Measurements from ENCODE around the gene PRAMEF10.
"Not testable (repeated sequence)": the region's sequence is repeated elsewhere in the genome, so short reads cannot be mapped to it uniquely, and the experiment has no call there.

The PRAMEF10 gene, protein sequence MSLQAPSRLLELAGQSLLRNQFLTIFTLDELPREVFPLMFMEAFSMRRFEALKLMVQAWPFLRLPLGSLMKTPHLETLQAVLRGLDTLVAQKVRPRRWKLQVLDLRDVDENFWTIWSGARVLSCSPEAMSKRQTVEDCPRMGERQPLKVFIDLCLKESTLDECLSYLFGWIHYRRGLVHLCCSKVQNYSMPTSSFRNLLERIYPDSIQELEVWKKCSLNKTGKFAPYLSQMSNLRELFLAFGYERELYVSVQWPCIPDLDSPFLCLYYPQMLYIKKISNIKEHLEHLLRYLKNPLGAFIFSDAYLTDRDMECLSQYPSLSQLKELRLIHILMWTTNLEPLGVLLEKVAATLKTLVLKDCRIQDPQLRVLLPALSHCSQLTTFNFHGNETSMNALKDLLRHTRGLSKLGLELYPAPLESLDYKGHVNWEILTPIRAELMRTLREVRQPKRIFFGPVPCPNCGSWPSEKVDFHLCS

DNA sequence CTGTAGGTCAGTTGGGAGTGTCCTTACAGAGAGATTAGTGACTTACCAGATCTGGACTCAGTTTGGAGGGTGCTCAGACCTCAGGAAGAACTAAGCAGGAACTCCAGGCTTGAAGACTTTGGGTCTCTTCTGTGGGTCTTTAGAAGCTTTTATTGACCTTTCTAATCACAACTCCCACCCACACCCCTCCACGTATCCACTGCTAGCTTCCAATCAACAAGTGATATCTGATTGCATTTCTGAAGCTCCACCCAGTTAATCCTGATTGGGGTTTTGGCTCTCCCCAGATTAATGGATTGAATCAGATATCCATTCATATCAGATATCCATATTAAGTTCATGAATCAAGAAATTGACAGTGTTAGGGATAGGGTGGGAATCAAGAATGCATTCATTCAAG lies at the start of gene PRAMEF10:
Gene PRAMEF10, minus strand, starts transcription at position 101 of the 400 bp plus-strand sequence. CDS start 2,423 bp downstream, outside the sequence.
- not testable (repeated sequence) for DNase-seq

DNA sequence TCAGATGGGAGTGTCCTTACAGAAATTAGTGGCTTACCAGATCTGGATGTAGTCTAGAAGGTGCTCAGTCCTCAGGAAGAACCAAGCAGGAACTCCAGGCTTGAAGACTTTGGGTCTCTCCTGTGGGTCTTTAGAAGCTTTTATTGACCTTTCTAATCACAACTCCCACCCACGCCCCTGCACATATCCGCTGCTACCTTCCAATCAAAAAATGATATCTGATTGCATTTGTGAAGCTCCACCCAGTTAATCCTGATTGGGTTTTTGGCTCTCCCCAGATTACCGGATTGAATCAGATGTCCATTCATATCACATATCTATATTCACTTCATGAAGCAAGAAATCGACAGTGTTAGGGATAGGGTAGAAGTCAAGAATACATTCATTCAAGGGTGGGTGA lies 49.4 kb upstream of the PRAMEF10 start, which contains the start of gene PRAMEF6:
Gene PRAMEF6, minus strand, starts transcription at position 101 of the 400 bp plus-strand sequence. CDS start 5,062 bp downstream, outside the sequence.
- not testable (repeated sequence) for DNase-seq

DNA sequence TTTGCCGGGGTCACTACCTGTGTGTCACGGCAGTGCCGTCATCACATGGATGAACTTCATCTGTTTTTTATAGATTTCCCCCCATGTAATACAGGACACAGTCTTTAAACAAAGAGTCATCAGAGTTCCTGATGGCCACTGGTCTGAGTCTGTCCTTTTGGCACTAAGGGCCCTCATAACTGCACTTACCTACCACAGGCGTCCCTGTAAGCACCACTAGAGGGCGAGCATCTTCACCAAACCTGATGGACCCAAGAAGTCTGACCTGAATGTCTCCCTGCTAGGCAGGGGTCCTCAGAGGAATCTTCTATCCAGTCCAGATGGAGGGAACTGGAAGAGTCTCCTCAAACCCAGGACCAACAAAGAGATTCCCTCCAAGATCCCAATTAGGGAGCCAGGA lies 26.3 kb upstream of the PRAMEF10 start:
- DNase-seq = not testable (repeated sequence)

DNA sequence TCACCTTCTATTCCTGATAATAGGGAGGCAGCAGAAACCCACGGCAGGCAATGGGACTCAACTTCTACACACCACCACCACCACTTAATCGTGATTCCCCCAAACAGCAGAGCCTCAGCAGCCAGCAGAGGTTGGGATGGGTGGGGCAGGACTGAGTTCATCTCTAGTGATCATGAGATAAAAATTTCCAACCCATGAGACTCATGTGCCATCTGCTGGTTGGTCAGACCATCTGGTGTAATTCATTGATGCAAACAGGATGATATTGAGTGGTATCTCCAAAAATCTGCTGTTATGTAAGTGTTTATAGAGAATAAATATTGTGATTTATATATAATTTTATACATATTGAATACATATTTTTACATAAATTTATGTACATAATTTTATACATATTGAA lies 23.7 kb upstream of the PRAMEF10 start:
- DNase-seq = not testable (repeated sequence)

DNA sequence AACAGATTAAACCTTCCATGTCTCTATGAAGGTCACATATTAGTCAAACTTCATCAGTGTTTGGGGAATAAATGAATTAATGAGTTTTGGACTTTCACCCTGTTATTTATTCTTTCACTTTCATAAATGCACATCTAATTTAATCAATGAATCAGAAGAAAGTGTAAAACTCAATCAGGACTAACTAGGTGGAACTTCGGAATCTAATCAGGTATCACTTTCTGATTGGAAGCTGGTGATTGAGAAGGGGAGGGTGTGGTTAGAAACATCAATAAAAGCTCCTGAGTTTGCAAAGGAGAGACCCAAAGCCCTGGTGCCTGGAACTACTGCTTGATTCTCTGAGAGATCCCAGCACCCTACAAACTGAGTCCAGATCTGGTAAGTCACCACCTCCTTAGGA lies 18.2 kb upstream of the PRAMEF10 start, which contains the start of gene PRAMEF7:
Gene PRAMEF7, plus strand, starts transcription at position 301 of the 400 bp plus-strand sequence. CDS start 1,083 bp downstream, outside the sequence.
- DNase-seq = not testable (repeated sequence)

DNA sequence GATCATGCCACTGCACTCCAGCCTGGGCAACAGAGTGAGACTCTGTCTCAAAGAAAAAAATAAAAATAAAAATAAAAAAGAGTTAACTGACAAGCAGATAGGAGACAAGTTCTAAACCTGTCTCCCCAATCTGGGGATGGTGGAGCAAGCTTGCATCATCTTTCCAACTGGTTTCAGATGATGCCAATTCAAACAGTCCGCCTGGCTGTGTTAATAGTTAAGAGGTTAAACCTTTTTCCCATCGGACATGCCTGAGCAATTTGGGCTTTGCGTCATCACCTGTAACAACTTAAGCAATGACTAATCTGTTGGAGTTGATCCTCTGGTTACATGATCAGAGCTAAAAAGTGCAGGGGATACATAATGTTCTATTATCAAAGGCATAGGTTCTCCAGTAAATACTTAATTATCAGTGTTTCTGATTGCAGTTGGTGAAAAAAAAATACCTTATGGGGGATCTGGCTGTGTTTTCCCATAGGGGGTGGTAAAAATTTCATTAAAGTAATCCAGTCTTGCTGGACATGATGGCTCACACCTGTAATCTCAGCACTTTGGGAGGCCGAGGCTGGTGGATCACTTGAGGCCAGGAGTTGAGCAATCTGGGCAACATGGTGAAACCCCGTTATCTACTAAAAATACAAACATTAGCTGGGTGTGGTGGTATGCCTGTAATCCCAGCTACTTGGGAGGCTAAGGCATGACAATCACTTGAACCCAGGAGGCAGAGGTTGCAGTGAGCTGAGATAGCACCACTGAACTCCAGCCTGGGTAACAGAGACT lies 5.9 kb upstream of the PRAMEF10 start:
- DNase-seq = not testable (repeated sequence)

DNA sequence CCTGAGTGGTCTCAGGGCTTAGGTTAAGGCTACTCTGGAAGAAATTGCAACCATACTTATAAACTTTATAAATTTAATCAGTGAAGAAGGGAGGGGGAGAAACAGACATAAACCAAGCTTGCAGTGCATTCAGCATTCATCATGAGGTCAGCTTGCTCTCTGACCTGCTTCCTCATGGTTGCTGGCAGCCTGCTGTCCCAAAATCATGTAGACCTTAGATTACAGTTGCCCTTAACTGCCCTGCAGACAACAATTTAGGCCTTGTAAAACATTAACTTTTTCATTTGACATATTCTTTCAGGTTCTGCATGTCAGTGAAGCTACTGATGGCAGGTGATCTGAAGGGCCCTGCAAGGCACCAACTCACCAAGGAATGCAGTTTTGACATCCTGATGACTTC lies 1.1 kb upstream of the PRAMEF10 start:
- not testable (repeated sequence) for DNase-seq

DNA sequence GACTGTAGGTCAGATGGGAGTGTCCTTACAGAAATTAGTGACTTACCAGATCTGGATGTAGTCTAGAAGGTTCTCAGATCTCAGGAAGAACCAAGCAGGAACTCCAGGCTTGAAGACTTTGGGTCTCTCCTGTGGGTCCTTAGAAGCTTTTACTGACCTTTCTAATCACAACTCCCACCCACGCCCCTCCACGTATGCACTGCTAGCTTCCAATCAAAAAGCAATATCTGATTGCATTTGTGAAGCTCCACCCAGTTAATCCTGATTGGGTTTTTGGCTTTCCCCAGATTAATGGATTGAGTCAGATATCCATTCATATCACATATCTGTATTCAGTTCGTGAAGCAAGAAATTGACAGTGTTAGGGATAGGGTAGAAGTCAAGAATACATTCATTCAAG lies 12.0 kb downstream of the PRAMEF10 start, which contains the start of gene PRAMEF4:
Gene PRAMEF4, minus strand, starts transcription at position 101 of the 400 bp plus-strand sequence. CDS start 2,807 bp downstream, outside the sequence.
- DNase-seq = not testable (repeated sequence)

DNA sequence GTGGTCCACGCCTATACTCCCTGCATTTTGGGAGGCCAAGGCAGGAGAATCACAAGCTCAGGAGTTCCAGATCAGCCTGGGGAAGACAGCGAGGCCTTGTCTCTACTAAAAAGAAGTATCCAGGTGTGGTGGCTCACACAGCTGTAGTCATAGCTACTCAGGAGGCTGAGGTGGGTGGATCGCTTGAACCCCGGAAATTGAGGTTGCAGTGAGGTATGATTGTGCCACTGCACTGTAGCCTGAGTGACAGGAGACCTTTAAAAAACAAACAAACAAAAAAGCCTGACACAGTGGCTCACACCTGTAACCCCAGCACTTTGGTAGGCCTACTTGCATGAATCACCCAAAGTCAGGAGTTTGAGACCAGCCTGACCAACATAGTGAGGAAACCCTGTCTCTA lies 19.6 kb downstream of the PRAMEF10 start:
- not testable (repeated sequence) for DNase-seq

DNA sequence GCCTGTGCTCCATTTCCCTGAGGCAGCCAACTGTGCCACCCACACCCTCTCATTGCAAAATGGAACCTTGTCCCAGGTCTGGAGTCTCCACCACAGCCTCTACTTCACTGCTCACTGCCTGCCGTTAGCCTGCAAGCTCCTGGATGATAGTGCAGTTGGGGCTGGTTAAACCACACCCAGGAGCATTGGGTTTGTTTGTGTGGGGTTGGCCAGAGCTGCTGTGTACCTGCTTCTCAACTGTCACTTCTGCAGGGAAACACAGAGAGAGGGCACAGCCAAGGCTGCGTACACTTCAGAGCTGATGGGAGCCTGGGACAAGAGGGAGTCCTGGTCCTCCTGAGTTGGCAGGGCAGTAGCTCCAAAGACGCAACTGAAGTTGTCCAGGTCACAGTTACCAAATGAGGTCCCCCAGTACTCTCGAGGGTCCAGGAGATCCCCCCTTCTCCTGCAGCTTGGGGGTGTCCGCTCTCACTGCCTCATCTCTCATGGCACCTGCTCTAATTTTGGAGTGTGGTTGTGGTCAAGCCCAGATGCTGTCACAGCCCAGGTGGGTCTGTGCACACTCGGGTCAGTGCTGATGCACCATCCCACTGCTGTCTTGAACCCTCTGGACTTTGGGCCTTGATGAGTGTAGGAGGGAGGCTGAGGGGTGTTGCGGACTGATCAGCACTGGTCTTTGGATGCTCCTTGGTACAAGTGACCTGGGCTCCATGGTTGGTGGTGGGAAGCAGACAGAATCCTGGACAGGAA lies 34.8 kb downstream of the PRAMEF10 start:
- DNase-seq = not testable (repeated sequence)

DNA sequence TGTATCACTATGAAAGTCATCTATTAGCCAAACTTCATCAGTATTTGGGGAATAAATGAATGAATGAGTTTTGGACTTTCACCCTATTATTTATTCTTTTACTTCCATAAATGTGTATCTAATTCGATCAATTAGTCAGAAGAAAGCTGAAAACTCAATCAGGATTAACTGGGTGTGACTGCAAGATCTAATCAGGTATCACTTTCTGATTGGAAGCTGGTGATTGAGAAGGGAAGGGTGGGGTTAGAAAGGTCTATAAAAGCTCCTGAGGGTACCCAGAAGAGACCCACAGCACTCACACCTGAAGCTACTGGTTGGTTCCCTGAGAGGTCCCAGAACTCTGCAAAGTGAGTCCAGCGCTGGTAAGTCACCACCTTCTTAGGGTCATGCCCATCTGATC lies 41.3 kb downstream of the PRAMEF10 start, which contains the start of gene PRAMEF2:
Gene PRAMEF2, plus strand, starts transcription at position 301 of the 400 bp plus-strand sequence. CDS start 1,924 bp downstream, outside the sequence.
- DNase-seq = not testable (repeated sequence)

DNA sequence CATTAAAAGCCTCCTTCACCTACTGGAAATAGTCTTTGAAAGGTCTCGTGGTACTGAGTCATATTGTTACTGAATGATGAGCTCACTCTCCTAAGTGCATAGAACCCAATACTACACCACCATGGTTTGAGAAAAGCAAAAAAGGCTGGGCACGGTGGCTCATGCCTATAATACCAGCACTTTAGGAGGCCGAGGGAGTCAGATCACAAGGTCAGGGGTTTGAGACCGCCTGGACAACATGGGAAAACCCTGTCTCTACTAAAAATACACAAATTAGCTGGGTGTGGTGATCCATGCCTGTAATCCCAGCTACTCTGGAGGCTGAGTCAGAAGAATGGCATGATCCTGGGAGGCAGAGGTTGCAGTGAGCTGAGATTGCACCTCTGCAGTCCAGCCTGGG lies 46.3 kb downstream of the PRAMEF10 start:
- no peak for DNase-seq

DNA sequence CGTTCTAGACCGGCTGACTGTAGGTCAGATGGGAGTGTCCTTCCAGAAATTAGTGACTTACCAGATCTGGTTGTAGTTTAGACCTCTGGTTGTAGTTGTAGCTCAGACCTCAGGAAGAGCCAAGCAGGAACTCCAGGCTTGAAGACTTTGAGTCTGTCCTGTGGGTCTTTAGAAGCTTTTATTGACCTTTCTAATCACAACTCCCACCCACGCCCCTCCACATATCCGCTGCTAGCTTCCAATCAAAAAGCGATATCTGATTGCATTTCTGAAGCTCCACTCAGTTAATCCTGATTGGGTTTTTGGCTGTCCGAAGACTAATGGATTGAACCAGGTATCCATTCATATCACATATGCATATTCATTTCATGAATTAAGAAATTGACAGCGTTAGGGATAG lies 49.5 kb downstream of the PRAMEF10 start, which contains the start of gene HNRNPCL1:
Gene HNRNPCL1, minus strand, starts transcription at position 101 of the 400 bp plus-strand sequence. CDS start 431 bp downstream, outside the sequence.
- not testable (repeated sequence) for DNase-seq
